HEK293 (cell line): Measurements from ENCODE around the gene IFRD2.

Experiments used
- BCL6B ChIP-seq: fragments of 450-650 bp; formaldehyde crosslinking; IDR thresholded peaks from 2 replicates; pipeline ENCODE4 v1.5.1; 2017; ENCODE audit warnings: missing biosample characterization, missing genetic modification characterization
- GLI2 ChIP-seq: fragments of 450-650 bp; formaldehyde crosslinking; IDR thresholded peaks from 2 replicates; pipeline ENCODE4; 2017; ENCODE audit warnings: missing biosample characterization, missing genetic modification characterization, low read depth, borderline replicate concordance
- KLF8 ChIP-seq: fragments of 450-650 bp; formaldehyde crosslinking; IDR thresholded peaks from 2 replicates; pipeline ENCODE4 v1.5.1; 2016; ENCODE audit warnings: missing biosample characterization, missing genetic modification characterization
- KLF9 ChIP-seq: fragments of 450-650 bp; formaldehyde crosslinking; IDR thresholded peaks from 2 replicates; pipeline ENCODE4 v1.5.1; 2016; ENCODE audit warnings: missing biosample characterization, missing genetic modification characterization, low read depth
- MEIS1 ChIP-seq: sonication (generic); formaldehyde crosslinking; IDR thresholded peaks from 2 replicates; pipeline ENCODE4 v1.8.1; 2022; ENCODE audit warnings: missing genetic modification reagents, mild to moderate bottlenecking, borderline replicate concordance
- PATZ1 ChIP-seq: fragments of 450-650 bp; formaldehyde crosslinking; IDR thresholded peaks from 2 replicates; pipeline ENCODE4 v1.5.1; 2016; ENCODE audit warnings: missing biosample characterization, missing genetic modification characterization
- PRDM10 ChIP-seq: fragments of 450-650 bp; formaldehyde crosslinking; IDR thresholded peaks from 2 replicates; pipeline ENCODE4 v1.5.1; 2016; ENCODE audit warnings: missing biosample characterization, missing genetic modification characterization
- SETDB1 ChIP-seq: IDR thresholded peaks from one replicate; pipeline ENCODE4 v1.6.1; 2017; ENCODE audit warnings: mild to moderate bottlenecking, low read length, moderate library complexity, mixed read lengths; ENCODE audit not compliant: insufficient read length
- ZBTB1 ChIP-seq: fragments of 450-650 bp; formaldehyde crosslinking; IDR thresholded peaks from 2 replicates; pipeline ENCODE4 v1.5.1; 2016; ENCODE audit warnings: missing biosample characterization, missing genetic modification characterization
- ZBTB17 ChIP-seq: fragments of 450-650 bp; formaldehyde crosslinking; IDR thresholded peaks from 2 replicates; pipeline ENCODE4 v1.5.1; 2016; ENCODE audit warnings: missing biosample characterization, missing genetic modification characterization
- ZBTB26 ChIP-seq: fragments of 450-650 bp; formaldehyde crosslinking; optimal IDR thresholded peaks from 2 replicates; pipeline ENCODE3; 2016; ENCODE audit warnings: missing biosample characterization, mild to moderate bottlenecking, missing genetic modification characterization
- ZEB2 ChIP-seq: fragments of 450-650 bp; formaldehyde crosslinking; IDR thresholded peaks from 2 replicates; pipeline ENCODE4 v1.5.1; 2016; ENCODE audit warnings: missing biosample characterization, missing genetic modification characterization
- ZFHX2 ChIP-seq: fragments of 450-650 bp; formaldehyde crosslinking; conservative IDR thresholded peaks from 2 replicates; pipeline ENCODE4 v1.5.1; 2016; ENCODE audit warnings: missing biosample characterization, missing genetic modification characterization
- ZFP41 ChIP-seq: fragments of 450-650 bp; formaldehyde crosslinking; IDR thresholded peaks from 2 replicates; pipeline ENCODE4 v1.5.1; 2016; ENCODE audit warnings: missing biosample characterization, missing genetic modification characterization, borderline replicate concordance
- ZFP69B ChIP-seq: fragments of 450-650 bp; formaldehyde crosslinking; IDR thresholded peaks from 2 replicates; pipeline ENCODE4 v1.5.1; 2016; ENCODE audit warnings: missing biosample characterization, missing genetic modification characterization
- ZNF10 ChIP-seq: fragments of 450-650 bp; formaldehyde crosslinking; IDR thresholded peaks from 2 replicates; pipeline ENCODE4 v1.5.1; 2017; ENCODE audit warnings: missing biosample characterization, missing genetic modification characterization
- ZNF114 ChIP-seq: fragments of 450-650 bp; formaldehyde crosslinking; IDR thresholded peaks from 2 replicates; pipeline ENCODE4 v1.5.0; 2017; ENCODE audit warnings: missing biosample characterization, missing genetic modification characterization
- ZNF146 ChIP-seq: fragments of 450-650 bp; formaldehyde crosslinking; IDR thresholded peaks from 2 replicates; pipeline ENCODE4 v1.5.1; 2016; ENCODE audit warnings: missing biosample characterization, missing genetic modification characterization
- ZNF214 ChIP-seq: fragments of 450-650 bp; formaldehyde crosslinking; IDR thresholded peaks from 2 replicates; pipeline ENCODE4 v1.5.1; 2017; ENCODE audit warnings: missing biosample characterization, mild to moderate bottlenecking, missing genetic modification characterization, borderline replicate concordance
- ZNF248 ChIP-seq: fragments of 450-650 bp; formaldehyde crosslinking; IDR thresholded peaks from 2 replicates; pipeline ENCODE4 v1.5.1; 2017; ENCODE audit warnings: missing biosample characterization, missing genetic modification characterization
- ZNF302 ChIP-seq: fragments of 450-650 bp; formaldehyde crosslinking; IDR thresholded peaks from 2 replicates; pipeline ENCODE4 v1.5.1; 2016; ENCODE audit warnings: missing biosample characterization, missing genetic modification characterization, low read depth
- ZNF311 ChIP-seq: fragments of 450-650 bp; formaldehyde crosslinking; IDR thresholded peaks from 2 replicates; pipeline ENCODE4 v1.5.1; 2017; ENCODE audit warnings: missing biosample characterization, missing genetic modification characterization, borderline replicate concordance
- ZNF335 ChIP-seq: fragments of 450-650 bp; formaldehyde crosslinking; conservative IDR thresholded peaks from 2 replicates; pipeline ENCODE4 v1.5.1; 2016; ENCODE audit warnings: missing biosample characterization, missing genetic modification characterization
- ZNF423 ChIP-seq: fragments of 450-650 bp; formaldehyde crosslinking; IDR thresholded peaks from 2 replicates; pipeline ENCODE4 v1.5.1; 2016; ENCODE audit warnings: missing biosample characterization, missing genetic modification characterization
- ZNF513 ChIP-seq: fragments of 450-650 bp; IDR thresholded peaks from 2 replicates; pipeline ENCODE4 v1.5.1; 2018; ENCODE audit warnings: missing biosample characterization, missing genetic modification characterization
- ZNF600 ChIP-seq: fragments of 450-650 bp; formaldehyde crosslinking; IDR thresholded peaks from 2 replicates; pipeline ENCODE4 v1.5.1; 2016; ENCODE audit warnings: missing biosample characterization, missing genetic modification characterization
- ZNF623 ChIP-seq: fragments of 450-650 bp; formaldehyde crosslinking; IDR thresholded peaks from 2 replicates; pipeline ENCODE4 v1.5.1; 2016; ENCODE audit warnings: missing biosample characterization, missing genetic modification characterization
- ZNF629 ChIP-seq: fragments of 450-650 bp; formaldehyde crosslinking; IDR thresholded peaks from 2 replicates; pipeline ENCODE4 v1.5.1; 2017; ENCODE audit warnings: missing biosample characterization, missing genetic modification characterization
- ZNF639 ChIP-seq: fragments of 450-650 bp; formaldehyde crosslinking; IDR thresholded peaks from 2 replicates; pipeline ENCODE4 v1.5.1; 2016; ENCODE audit warnings: missing biosample characterization, missing genetic modification characterization
- ZNF791 ChIP-seq: fragments of 450-650 bp; formaldehyde crosslinking; IDR thresholded peaks from 2 replicates; pipeline ENCODE4 v1.5.1; 2016; ENCODE audit warnings: missing biosample characterization, missing genetic modification characterization

The IFRD2 gene

GRCh38 chr3:50264383-50264963 lies 27.8 kb downstream of the IFRD2 start (continued):
- no peak for TF ChIP-seq ZNF214
- TF ChIP-seq ZNF639 = no peak
- TF ChIP-seq KLF8 = 0 out of 2 replicates have a peak, but pooled peaks have one; percentile 20
- TF ChIP-seq ZFP41 (tag by site-specific recombination) = no peak
- peak; percentile 83 for TF ChIP-seq ZNF629 (tag by site-specific recombination)
- peak; percentile 85 for TF ChIP-seq ZFHX2 (tag by site-specific recombination)
- no peak for TF ChIP-seq BCL6B (tag by site-specific recombination)
- no peak for TF ChIP-seq ZNF302 (tag by site-specific recombination)
- TF ChIP-seq ZEB2 = no peak; the same call in 1 of the 2 replicates
- TF ChIP-seq ZBTB1 (tag by site-specific recombination) = no peak
- TF ChIP-seq ZNF423 (tag by site-specific recombination) = no peak
- peak; percentile 52; the same call in 1 of the 2 replicates for TF ChIP-seq PATZ1
- no peak for TF ChIP-seq ZNF791 (tag by site-specific recombination)
- TF ChIP-seq ZBTB26 = no peak
- TF ChIP-seq ZNF248 = no peak
- TF ChIP-seq PRDM10 (tag by site-specific recombination) = 0 out of 2 replicates have a peak, but pooled peaks have one; percentile 17
- TF ChIP-seq SETDB1 = no peak
- TF ChIP-seq GLI2 (tag by site-specific recombination) = no peak
- TF ChIP-seq ZNF513 (tag by site-specific recombination) = no peak
- no peak for TF ChIP-seq ZNF114 (tag by site-specific recombination)
- TF ChIP-seq ZNF335 (tag by site-specific recombination) = 0 out of 2 replicates have a peak, but pooled peaks have one; percentile 34
- no peak for TF ChIP-seq MEIS1 (CRISPR knock-in tag)
- TF ChIP-seq ZNF146 = no peak
- peak; percentile 74 for TF ChIP-seq KLF9 (tag by site-specific recombination)
- no peak for TF ChIP-seq ZNF10
- no peak for TF ChIP-seq ZNF311 (tag by site-specific recombination)
- TF ChIP-seq ZNF623 (tag by site-specific recombination) = no peak
- peak; percentile 66 for TF ChIP-seq ZNF600 (tag by site-specific recombination)
- TF ChIP-seq ZBTB17 = peak; percentile 52; the same call in 1 of the 2 replicates
- no peak for TF ChIP-seq ZFP69B (tag by site-specific recombination)
